ENCODE results near the gene MYOM1.
"Not testable (repeated sequence)": the region's sequence is repeated elsewhere in the genome, so short reads cannot be mapped to it uniquely, and the experiment has no call there.

The MYOM1 gene

DNA sequence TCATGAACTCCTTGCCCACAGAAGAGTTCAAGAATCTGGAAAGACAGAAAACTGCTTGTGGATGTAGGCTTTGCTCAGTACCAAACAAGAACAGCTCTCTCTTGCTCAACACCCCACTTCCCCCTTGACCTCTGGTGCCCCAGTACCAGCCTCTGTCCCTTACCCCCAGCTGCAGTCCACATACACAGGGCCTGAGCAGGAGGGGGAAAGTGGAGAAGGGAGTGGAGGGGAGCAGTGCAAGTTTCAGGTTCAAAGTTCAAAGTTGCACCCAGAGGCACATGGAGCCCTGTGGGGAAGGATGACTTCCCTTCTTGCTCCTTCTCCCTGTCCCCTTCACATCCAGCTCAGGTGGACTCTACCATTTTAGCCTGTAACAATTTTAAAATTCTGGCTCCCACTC is 145.7 kb downstream of the MYOM1 start:
- Histone ChIP-seq H3K4me1 (ENCODE audit: insufficient read depth, low read length) (peaks cover 7% of the 10 kb centered on the region), H3K4me3 (ENCODE audit: low read length) (no peak overlapping the region), H3K36me3 (ENCODE audit: insufficient read depth, low read length) (no peaks in the 10 kb centered on the region), H3K27me3 (ENCODE audit: insufficient read depth, low read length) (no peaks in the 10 kb centered on the region), H3K9me3 (ENCODE audit: low read length) (no peaks in the 10 kb centered on the region), H2AFZ (ENCODE audit: low read depth, low read length) (no peak overlapping the region)

GRCh38 chr18:3073353-3073752 is 146.4 kb downstream of the MYOM1 start:
- H3K4me3 ChIP-seq (ENCODE audit: low read length); H2AFZ ChIP-seq (ENCODE audit: low read depth, low read length); H3K36me3 ChIP-seq (ENCODE audit: insufficient read depth, low read length); H3K27me3 ChIP-seq (ENCODE audit: insufficient read depth, low read length); H3K9me3 ChIP-seq (ENCODE audit: low read length); H3K4me1 ChIP-seq (ENCODE audit: insufficient read depth, low read length): not testable (repeated sequence)

DNA sequence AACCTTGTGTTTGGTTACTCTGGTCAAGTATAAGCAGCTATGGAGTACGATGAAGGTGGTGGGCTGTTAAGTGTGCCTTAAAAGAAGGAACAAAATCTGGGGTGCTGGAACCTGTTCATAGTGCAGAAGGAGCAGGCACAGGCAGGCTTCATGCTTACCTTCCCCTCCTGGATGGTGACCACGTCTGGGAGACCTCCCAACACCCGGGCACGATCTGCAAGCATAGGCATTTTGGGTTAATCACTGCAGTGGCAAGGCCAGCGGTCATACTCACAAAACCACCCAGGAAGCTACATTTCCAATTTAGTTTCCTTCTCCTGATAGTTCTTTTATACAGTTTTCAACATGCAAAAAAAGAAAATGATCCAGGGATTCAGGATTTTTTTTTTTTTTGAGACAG is 148.1 kb downstream of the MYOM1 start:
- Histone ChIP-seq H2AFZ (ENCODE audit: low read depth, low read length) (no peak overlapping the region), H3K9me3 (ENCODE audit: low read length) (no peaks in the 10 kb centered on the region), H3K4me3 (ENCODE audit: low read length) (no peak overlapping the region), H3K4me1 (ENCODE audit: insufficient read depth, low read length) (peaks cover 7% of the 10 kb centered on the region), H3K36me3 (ENCODE audit: insufficient read depth, low read length) (no peaks in the 10 kb centered on the region), H3K27me3 (ENCODE audit: insufficient read depth, low read length) (no peaks in the 10 kb centered on the region)

GRCh38 chr18:3069671-3070433 is 149.9 kb downstream of the MYOM1 start:
- Histone ChIP-seq H2AFZ (ENCODE audit: low read depth, low read length) (no peak overlapping the region), H3K27me3 (ENCODE audit: insufficient read depth, low read length) (no peaks in the 10 kb centered on the region), H3K4me1 (ENCODE audit: insufficient read depth, low read length) (no peaks in the 10 kb centered on the region), H3K4me3 (ENCODE audit: low read length) (no peak overlapping the region), H3K36me3 (ENCODE audit: insufficient read depth, low read length) (no peaks in the 10 kb centered on the region), H3K9me3 (ENCODE audit: low read length) (no peaks in the 10 kb centered on the region)

DNA sequence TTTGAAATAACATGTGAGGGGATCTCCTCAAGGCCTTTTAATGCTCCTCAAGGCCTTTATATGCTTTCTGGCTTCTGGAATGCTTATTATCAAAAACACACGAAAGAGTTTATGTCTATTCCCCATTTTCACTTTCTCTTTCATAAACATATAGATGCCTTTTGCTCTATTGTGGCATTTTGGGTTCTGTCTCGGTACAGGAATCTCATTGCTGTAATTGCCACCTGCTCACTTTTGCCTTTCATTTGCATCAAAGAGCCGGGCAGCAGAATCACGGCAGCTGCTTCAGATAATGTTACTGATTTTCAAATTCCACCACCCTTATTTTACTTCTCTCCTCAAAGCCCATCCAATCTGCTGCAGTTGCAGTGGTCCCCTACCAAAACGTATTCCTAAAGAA is 152.0 kb downstream of the MYOM1 start:
- H3K4me1 ChIP-seq (ENCODE audit: insufficient read depth, low read length), result no peaks in the 10 kb centered on the region
- H3K36me3 ChIP-seq (ENCODE audit: insufficient read depth, low read length), result no peaks in the 10 kb centered on the region
- no peaks in the 10 kb centered on the region for H3K27me3 ChIP-seq (ENCODE audit: insufficient read depth, low read length)
- no peak overlapping the region for H2AFZ ChIP-seq (ENCODE audit: low read depth, low read length)
- H3K9me3 ChIP-seq (ENCODE audit: low read length), result no peaks in the 10 kb centered on the region
- no peak overlapping the region for H3K4me3 ChIP-seq (ENCODE audit: low read length)

GRCh38 chr18:3067165-3067661 is 152.6 kb downstream of the MYOM1 start:
- Histone ChIP-seq H3K36me3 (ENCODE audit: insufficient read depth, low read length) (no peaks in the 10 kb centered on the region), H3K4me3 (ENCODE audit: low read length) (no peak overlapping the region), H2AFZ (ENCODE audit: low read depth, low read length) (no peak overlapping the region), H3K4me1 (ENCODE audit: insufficient read depth, low read length) (no peaks in the 10 kb centered on the region), H3K9me3 (ENCODE audit: low read length) (no peaks in the 10 kb centered on the region), H3K27me3 (ENCODE audit: insufficient read depth, low read length) (no peaks in the 10 kb centered on the region)

DNA sequence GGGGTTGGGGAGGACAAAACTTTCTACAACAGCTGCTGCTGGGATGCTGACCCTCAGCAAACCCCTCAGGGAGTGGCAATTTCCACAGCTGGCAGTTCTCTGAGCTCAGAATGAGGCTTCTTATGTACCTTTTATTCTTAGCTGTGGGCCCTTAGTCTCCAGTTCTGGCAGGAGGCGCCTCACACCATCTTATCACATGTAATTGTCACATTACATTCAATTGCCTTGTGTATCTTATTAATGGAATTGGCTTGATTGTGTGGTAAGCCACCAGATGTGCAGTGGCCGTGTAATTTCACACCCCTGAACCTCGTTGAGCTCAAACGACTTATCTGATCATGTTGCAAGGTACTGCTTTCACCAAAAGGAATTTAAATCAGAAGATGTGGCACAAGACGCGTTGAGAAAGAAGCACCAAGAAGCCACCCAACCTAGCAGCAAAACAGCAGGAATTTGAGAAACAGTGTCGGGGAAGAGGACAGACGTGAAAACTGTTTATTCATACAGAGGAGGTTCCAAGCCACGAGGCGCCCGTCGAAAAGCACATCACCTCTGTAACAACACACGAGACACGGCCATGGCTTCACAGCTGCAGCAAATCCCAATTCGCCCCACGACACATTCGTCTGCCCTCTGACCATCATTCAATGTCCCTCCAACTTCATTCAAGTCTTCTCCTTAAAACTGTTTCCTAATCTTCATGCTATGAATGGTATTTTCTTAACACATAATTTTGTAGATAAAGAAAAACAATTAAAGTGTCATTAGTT is 153.2 kb downstream of the MYOM1 start:
- H3K9me3 ChIP-seq (ENCODE audit: low read length), result no peaks in the 10 kb centered on the region
- H3K4me3 ChIP-seq (ENCODE audit: low read length), result no peak overlapping the region
- no peak overlapping the region for H2AFZ ChIP-seq (ENCODE audit: low read depth, low read length)
- no peaks in the 10 kb centered on the region for H3K4me1 ChIP-seq (ENCODE audit: insufficient read depth, low read length)
- H3K36me3 ChIP-seq (ENCODE audit: insufficient read depth, low read length), result no peaks in the 10 kb centered on the region
- no peaks in the 10 kb centered on the region for H3K27me3 ChIP-seq (ENCODE audit: insufficient read depth, low read length)

DNA sequence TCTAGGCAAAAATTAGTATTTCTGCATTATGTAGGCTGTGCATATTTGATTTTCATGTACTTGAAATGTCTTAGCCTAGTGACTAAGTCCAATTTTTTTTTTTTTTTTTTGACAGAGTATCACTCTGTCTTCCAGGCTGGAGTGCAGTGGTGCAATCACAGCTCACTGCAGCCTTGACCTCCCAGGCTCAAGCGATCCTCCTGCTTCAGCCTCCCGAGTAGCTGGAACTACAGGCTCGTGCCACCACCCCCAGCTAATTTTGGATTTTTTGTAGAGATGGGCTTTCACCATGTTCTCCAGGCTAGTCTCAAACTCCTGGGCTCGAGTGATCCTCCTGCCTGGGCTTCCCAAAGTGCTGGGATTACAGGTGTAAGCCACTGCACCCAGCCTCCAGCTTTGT is 156.0 kb downstream of the MYOM1 start:
- not testable (repeated sequence) for H3K4me3 ChIP-seq (ENCODE audit: low read length); H3K9me3 ChIP-seq (ENCODE audit: low read length); H3K4me1 ChIP-seq (ENCODE audit: insufficient read depth, low read length); H3K36me3 ChIP-seq (ENCODE audit: insufficient read depth, low read length); H3K27me3 ChIP-seq (ENCODE audit: insufficient read depth, low read length); H2AFZ ChIP-seq (ENCODE audit: low read depth, low read length)

GRCh38 chr18:3062798-3063680 is 156.7 kb downstream of the MYOM1 start:
- H3K27me3 ChIP-seq (ENCODE audit: insufficient read depth, low read length), result no peaks in the 10 kb centered on the region
- H3K36me3 ChIP-seq (ENCODE audit: insufficient read depth, low read length), result no peaks in the 10 kb centered on the region
- peaks cover 5% of the 10 kb centered on the region for H3K4me1 ChIP-seq (ENCODE audit: insufficient read depth, low read length)
- H3K9me3 ChIP-seq (ENCODE audit: low read length), result no peaks in the 10 kb centered on the region
- no peak overlapping the region for H3K4me3 ChIP-seq (ENCODE audit: low read length)
- H2AFZ ChIP-seq (ENCODE audit: low read depth, low read length), result no peak overlapping the region

DNA sequence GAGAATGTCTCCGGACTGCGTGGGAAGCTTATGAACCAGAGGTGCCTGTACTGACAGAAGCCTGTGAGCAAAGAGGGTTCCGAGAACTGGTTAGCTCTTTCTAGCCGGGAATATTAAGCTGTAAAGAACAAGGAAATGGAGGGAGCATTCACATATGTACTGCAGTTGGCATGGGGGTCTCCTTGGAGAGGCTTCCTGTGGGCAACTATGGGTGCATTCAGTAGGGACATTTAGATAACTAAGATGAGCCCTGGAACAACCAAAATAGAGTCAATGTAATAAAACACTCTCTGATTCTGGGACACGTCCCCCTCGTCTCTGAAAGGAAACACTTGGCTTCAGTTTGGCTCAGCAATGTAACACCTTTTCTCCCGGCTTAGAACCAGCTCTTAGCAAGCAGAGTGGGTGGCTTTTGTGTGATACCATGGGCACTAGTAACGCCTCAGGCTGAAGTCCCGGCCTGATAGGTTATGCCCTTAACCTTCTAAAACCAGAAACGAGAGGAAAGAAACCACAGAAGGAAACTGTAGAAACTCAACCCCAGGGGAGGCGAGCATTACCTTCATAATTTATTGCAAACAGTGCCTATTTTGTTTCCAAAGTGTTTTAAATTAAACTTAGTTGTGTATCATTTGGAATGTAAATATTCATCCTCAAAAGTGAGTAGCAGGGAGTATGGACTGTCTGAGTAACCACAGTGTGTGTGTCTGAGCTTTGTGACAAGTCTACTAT is 158.0 kb downstream of the MYOM1 start:
- no peak overlapping the region for H3K4me3 ChIP-seq (ENCODE audit: low read length)
- no peaks in the 10 kb centered on the region for H3K9me3 ChIP-seq (ENCODE audit: low read length)
- H3K36me3 ChIP-seq (ENCODE audit: insufficient read depth, low read length), result no peaks in the 10 kb centered on the region
- H2AFZ ChIP-seq (ENCODE audit: low read depth, low read length), result no peak overlapping the region
- peaks cover 5% of the 10 kb centered on the region for H3K4me1 ChIP-seq (ENCODE audit: insufficient read depth, low read length)
- no peaks in the 10 kb centered on the region for H3K27me3 ChIP-seq (ENCODE audit: insufficient read depth, low read length)

DNA sequence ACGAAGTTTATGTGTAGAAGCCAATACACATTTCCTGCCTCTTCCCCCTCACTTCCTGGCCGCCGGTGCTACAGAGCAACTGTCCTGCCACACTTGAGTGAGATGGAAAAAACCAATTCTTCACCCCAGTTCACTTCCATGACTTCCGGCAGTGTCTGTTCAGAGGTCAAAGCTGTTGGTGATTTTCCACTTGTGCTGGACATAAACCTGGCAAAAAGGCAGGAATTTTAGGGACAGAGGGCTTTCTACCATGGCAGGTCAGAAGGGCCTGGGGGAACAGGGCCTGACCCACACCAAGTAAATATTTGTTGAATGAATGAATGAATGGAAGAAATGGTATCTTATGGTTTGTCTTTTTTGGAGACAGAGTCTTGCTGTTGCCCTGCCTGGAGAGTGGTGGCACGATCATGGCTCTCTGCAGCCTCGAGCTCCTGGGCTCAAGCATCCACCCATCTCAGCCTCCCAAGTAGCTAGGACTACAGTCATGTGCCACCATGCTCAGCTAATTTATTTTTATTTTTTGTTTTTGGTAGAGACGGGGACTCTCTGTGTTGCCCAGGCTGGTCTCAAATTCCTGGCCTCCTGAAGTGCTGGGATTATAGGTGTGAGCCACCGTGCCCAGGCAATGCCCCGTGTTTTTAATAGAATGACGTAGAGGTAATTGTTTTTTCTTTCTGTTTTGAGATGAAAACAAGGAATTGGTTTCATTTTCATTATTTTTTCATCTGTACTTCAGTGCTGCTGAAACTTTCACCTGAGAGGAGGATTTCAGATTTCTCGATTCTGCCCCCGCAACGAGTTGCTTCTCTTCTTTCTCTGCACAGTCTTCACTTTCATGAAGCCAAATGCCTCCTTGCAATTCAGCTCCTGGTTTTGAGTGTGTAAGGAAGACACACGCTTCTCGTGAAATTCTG is 158.8 kb downstream of the MYOM1 start:
- Histone ChIP-seq H3K36me3 (ENCODE audit: insufficient read depth, low read length) (no peaks in the 10 kb centered on the region), H3K4me3 (ENCODE audit: low read length) (no peak overlapping the region), H3K4me1 (ENCODE audit: insufficient read depth, low read length) (peaks cover 5% of the 10 kb centered on the region), H3K9me3 (ENCODE audit: low read length) (no peaks in the 10 kb centered on the region), H2AFZ (ENCODE audit: low read depth, low read length) (no peak overlapping the region), H3K27me3 (ENCODE audit: insufficient read depth, low read length) (no peaks in the 10 kb centered on the region)

- H3K27me3 ChIP-seq (ENCODE audit: insufficient read depth, low read length), result no peaks in the 10 kb centered on the region
- no peak overlapping the region for H3K4me3 ChIP-seq (ENCODE audit: low read length)
- H2AFZ ChIP-seq (ENCODE audit: low read depth, low read length), result no peak overlapping the region
These were observed 160.5 kb downstream of the MYOM1 start for GRCh38 chr18:3059272-3059671.

More at GRCh38 chr18:3059272-3059671, 160.5 kb downstream of the MYOM1 start:
- peaks cover 5% of the 10 kb centered on the region for H3K4me1 ChIP-seq (ENCODE audit: insufficient read depth, low read length)
- H3K36me3 ChIP-seq (ENCODE audit: insufficient read depth, low read length), result no peaks in the 10 kb centered on the region
- H3K9me3 ChIP-seq (ENCODE audit: low read length), result no peaks in the 10 kb centered on the region

Measured in neuron (in vitro differentiated cells).